ENCODE data around the gene OXCT1. TPM values are rescaled to one million over a fixed set of nuclear protein-coding genes. Genes with fewer than 3 reads are reported as not detected.

The OXCT1 gene
- total RNA-seq, 1 donor from 2014 or later, result 22.0 TPM

DNA sequence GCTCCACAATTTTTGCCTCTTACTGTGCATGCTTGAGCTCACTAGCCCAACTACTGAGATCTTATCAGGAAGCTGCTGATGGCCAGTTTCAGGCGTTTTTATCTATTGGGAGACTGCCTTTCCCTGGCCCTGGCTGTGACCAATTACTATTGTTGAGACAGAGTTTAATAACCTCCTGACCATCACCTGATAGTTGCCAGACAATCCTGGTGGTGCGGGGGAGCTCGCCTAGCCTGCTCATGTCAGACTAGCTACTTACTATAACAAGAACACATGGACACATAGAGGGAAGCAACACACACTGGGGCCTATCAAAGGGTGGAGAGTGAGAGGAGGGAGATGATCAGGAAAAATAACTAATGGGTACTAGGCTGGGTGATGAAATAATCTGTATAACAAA, 13.0 kb upstream of the OXCT1 start:
- DNase-seq (ENCODE audit: low read depth), result no peak
- no peak overlapping the region for H3K4me3 ChIP-seq (ENCODE audit: low read depth, low read length)
- TF ChIP-seq, protein P1, sequence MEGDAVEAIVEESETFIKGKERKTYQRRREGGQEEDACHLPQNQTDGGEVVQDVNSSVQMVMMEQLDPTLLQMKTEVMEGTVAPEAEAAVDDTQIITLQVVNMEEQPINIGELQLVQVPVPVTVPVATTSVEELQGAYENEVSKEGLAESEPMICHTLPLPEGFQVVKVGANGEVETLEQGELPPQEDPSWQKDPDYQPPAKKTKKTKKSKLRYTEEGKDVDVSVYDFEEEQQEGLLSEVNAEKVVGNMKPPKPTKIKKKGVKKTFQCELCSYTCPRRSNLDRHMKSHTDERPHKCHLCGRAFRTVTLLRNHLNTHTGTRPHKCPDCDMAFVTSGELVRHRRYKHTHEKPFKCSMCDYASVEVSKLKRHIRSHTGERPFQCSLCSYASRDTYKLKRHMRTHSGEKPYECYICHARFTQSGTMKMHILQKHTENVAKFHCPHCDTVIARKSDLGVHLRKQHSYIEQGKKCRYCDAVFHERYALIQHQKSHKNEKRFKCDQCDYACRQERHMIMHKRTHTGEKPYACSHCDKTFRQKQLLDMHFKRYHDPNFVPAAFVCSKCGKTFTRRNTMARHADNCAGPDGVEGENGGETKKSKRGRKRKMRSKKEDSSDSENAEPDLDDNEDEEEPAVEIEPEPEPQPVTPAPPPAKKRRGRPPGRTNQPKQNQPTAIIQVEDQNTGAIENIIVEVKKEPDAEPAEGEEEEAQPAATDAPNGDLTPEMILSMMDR (conservative IDR thresholded peaks at IDR 0.05; ENCODE audit: low read depth, low read length), result no peak

DNA sequence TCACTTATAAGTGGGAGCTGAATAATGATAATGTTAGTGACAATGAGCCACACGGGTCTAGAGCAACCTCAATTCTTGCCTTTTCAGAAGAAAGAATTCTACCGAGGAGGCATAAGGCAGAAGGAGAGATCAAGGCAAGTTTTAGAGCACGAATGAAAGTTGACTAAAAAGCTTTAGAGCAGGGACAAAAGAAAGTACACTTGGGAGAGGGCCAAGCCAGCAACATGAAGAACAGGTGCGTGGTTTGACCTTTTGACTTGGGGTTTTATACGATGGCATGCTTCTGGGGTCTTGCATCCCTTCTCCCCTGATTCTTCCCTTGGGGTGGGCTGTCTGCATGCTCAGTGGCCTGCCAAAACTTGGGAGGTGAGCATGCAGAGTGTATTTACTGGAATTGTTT, 12.5 kb upstream of the OXCT1 start:
- no peak for DNase-seq (ENCODE audit: low read depth)
- TF ChIP-seq, protein P1 (conservative IDR thresholded peaks at IDR 0.05; ENCODE audit: low read depth, low read length), result no peak
- H3K4me3 ChIP-seq (ENCODE audit: low read depth, low read length), result no peak overlapping the region

DNA sequence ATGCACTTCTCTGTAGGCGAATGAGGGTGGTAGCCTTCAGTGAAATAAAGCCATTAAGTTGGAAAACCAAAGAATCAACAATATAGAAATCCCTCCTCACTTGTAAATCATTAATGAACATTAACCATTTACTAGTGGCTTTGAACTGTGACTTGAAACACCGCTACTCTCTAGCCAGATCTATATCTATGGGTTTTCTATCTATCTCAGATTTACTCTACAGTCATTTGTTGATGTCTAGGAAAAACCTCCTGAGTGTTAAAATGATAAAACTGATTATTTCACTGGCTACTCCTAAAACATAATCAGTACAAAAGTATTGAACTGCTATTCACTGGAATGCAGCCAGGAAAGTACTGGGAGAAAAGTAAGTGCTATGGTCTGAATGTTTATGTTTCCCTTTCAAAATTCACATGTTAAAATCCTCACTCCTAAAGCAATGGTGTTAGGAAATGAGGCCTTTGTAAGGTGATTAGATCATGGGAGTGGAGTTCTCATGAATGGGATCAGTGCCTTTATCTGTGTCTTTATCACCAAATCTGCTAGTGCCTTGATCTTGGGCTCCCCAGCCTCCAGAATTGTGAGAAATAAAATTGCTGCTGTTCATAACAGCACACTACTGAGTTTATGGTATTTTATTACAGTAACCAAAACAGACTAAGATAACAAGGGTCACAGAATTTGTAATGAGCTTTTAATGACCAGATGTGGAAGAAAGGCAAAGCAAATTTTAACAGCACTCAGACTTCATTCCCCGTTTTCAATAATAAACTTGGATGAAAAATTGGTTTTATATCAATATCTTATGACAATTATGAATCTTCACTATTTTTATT, 8.6 kb upstream of the OXCT1 start:
- TF ChIP-seq, protein P1 (conservative IDR thresholded peaks at IDR 0.05; ENCODE audit: low read depth, low read length), result no peak
- no peak for DNase-seq (ENCODE audit: low read depth)
- no peak overlapping the region for H3K4me3 ChIP-seq (ENCODE audit: low read depth, low read length)

DNA sequence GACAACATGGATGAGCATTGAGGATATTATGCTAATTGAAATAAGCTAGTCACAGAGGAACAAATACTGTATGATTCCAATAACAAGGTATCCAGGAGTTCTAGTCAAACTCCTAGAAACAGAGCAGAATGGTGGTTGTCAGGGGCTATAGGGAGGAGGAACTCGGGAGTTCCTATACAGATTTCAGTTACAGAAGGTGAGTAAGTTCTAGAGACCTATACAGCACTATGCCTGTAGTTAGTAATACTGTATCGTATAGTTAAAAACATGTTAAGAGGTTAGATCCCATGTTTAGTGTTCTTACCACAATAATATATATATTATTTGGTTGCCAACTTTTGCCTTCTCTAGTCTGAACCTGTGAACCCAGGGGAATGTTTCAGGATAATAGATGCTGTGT, 7.9 kb upstream of the OXCT1 start:
- no peak for DNase-seq (ENCODE audit: low read depth)
- H3K4me3 ChIP-seq (ENCODE audit: low read depth, low read length), result no peak overlapping the region
- TF ChIP-seq, protein P1 (conservative IDR thresholded peaks at IDR 0.05; ENCODE audit: low read depth, low read length), result no peak

DNA sequence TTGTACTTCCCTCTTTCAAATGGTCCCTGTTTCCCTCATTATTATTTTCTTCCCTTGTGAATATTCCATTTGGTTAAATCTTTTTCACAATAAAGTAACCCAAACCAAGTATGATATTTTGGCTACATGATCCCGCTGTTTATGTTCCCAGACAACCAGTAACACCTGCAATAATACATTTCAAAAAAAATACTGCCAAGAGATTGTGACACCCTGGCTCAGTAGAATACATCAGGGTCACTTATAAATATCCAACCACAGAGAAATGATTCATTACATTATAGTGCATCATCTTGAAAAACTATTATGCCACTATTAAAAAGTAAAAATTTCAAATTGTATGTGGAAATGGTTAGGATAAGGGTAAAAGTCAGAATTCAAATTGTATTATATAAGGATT, 7.2 kb upstream of the OXCT1 start:
- TF ChIP-seq, protein P1 (conservative IDR thresholded peaks at IDR 0.05; ENCODE audit: low read depth, low read length), result no peak
- DNase-seq (ENCODE audit: low read depth), result no peak
- no peak overlapping the region for H3K4me3 ChIP-seq (ENCODE audit: low read depth, low read length)

DNA sequence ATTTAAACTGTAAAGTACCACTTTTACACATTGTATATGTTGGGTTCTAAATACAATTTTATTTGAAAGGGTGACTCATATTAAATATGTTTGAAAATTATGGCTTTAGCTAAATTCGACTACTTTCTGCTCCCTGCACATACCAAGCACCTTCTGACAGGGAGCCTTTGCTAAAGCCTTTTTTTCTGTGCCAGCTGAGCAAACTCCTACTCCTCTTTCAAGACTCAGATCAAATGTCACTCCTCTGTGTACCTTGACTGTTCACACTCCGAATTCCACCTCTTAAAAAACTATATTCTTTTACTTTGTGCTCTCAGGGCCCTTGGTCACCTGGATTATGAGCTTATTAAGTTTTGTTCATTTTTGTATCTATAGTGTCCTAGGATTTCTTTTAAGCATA, 6.5 kb upstream of the OXCT1 start:
- H3K4me3 ChIP-seq (ENCODE audit: low read depth, low read length), result no peak overlapping the region
- no peak for DNase-seq (ENCODE audit: low read depth)
- TF ChIP-seq, protein P1 (conservative IDR thresholded peaks at IDR 0.05; ENCODE audit: low read depth, low read length), result no peak

DNA sequence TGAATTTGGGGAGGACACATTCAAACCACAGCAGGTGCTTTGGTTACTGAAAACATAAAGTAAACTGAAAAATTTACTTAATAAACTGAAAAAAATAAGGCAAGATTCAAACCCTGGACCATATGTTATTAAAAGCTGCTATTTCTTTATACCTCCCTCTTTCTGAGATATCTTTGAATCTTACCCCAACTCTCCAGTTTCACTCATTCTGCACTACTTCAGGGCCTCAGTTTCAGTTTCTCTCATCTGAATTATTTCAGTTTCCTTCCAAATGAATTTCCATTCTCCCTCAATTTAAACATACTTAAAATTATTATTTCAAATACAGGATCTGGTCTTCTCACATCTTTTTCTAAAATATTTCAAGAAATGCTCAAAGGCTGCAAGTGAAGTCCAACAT, 4.9 kb upstream of the OXCT1 start:
- H3K4me3 ChIP-seq (ENCODE audit: low read depth, low read length), result no peak overlapping the region
- TF ChIP-seq, protein P1 (conservative IDR thresholded peaks at IDR 0.05; ENCODE audit: low read depth, low read length), result no peak
- DNase-seq (ENCODE audit: low read depth), result no peak

Measured in epithelial cell of proximal tubule (primary cell).